NCI-H774 (cell line): ENCODE results near the gene CYP51A1.
"Not testable (repeated sequence)": the region's sequence is repeated elsewhere in the genome, so short reads cannot be mapped to it uniquely, and the experiment has no call there.

ENCODE experiments used
- DNase-seq: peaks from one replicate; lab custom pipeline; 2025; lab: John Stamatoyannopoulos, UW

CYP51A1 gene

DNA sequence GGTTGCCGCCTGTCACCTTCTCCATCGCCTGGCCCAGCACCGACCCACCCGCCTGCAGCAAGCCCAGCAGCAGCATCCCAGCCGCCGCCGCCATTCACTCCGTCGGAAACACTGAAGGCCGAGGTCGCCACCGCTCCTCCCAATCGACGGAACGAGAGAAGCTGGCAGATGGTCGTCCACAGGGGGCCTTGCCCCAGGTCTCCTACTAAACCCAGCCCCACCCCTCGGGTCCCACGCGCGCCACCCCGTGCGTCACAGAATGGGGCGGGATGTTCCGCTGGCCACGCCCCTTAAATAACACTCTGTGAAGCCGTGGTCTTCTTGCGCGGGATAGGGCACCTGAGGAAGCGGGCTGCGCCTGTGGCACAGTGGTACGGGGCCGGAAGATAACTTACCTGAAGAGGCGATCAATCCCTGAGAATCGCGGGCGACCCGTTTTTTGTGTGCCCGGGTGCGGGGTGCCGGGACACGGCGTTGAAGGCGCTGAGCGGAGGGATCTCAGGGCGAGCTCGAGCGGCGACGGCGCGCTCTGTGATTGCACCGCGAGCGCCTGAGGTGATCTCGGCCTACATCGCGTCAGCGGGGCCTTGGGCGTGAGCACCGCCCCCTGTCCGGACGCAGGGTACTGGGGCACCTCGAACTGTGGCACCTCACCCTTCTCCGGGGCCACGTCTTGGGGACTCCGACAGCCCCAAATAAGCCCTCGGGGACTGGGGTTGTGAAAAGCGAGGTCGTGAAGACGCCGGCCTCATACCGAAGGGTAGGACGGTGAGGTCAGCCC is at the start of gene CYP51A1:
Gene CYP51A1, minus strand, starts transcription at position 207 of the 781 bp plus-strand sequence. Its CDS starts 113 bp downstream, at position 94.
- DNase-seq = peak; percentile 94

DNA sequence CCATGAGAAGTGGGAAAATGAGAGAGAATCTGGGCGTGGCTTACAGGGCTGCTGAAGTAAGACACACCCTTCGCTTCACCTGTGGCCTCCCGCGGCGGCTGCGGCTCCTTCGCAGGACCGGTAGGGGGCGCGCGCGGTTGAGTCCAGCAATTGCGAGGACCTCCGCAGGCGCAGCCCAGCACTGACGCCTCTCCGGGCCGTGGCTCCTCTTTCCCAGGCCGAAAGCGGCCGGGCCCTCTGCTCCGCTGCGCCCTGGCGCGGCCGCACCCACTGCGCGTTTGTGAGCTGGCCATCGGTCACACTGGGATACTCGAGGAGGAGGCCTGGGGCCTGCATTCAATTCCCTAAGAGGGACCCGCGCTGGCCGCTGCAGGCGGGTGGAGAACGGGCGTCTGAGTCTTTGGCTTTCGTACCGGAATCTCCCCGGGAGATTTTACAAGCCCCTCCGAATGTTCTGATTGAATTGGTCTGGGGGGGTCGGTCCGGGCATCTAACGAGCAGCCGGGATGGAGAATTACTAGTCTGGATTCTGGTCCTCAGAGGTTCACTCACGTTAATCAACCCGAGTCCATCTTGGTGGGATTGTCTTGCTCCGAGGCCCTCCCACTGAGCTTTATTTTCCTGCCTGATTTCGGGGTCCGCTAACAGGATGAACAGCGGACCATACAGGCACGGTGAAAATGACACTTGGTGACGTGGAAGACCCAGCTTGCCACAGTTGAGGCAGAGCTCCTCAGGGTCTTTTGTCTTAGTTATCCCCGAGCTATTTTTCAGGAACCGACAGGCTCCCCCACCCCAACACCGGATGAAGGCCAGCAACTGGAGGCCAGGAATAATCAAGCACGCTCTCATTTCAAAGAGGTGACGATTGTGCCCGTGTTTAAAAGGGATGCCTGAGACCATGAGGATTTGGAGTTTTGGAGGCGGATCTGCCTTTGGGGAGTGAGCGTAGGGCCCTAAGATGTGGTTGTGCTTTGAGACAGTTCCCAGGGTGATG is 44.9 kb upstream of the CYP51A1 start, which contains the start of gene LRRD1:
Gene LRRD1, minus strand, starts transcription at position 215 of the 997 bp plus-strand sequence. CDS start 13,940 bp downstream, outside the sequence.
- DNase-seq = peak; percentile 88

DNA sequence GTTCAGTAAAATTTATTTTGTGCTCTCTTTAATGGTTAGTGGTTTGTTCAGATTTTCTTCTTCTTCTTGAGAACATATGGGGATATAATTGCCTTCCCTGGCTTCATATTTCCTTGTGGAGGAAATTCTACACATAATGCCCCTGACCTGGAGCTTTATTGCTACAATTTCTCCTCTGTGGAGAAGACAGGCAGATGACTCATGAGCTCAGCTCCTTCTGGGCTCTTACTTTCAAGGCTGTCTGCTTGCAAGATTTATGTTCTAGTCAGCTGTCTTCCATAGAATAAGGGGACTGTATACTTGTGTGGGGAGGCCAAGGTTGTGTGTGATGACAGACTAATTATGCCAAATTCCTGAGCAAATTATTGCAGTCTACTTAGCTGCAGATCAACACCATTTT is 43.1 kb upstream of the CYP51A1 start:
- no peak for DNase-seq

DNA sequence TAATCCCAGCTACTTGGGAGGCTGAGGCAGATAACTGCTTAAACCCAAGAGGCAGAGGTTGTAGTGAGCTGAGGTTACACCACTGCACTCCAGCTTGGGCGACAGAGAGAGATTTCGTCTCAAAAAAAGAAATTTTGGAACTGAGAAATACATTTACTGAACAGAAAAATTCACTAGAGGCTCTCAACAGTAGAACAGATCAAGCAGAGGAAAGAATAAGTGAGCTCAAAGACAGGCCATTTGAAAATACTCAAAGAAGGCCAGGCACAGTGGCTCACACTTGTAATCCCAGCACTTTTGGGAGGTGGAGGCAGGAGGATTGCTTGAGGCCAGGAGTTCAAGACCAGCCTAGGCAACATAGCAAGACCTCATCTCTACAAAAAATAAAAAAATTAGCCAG is 35.3 kb upstream of the CYP51A1 start:
- not testable (repeated sequence) for DNase-seq

DNA sequence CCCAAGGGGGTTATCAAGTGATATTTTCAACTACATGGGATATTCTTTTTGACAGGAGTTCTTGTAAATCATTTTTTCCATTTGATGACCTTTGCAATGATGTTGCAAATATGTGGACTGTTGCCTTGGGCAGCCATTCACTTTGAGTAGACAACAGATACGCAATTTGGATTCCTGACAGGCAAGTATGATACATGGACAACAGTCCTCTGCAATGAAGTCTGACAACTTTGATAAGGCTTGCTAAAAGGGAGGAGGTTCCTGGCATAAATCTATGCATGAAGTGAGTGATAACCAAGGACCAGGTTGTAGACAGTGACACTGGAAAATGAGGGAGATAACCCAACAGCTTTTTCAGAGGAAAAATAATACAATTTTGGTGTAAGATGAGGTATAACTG is 27.0 kb upstream of the CYP51A1 start:
- no peak for DNase-seq

DNA sequence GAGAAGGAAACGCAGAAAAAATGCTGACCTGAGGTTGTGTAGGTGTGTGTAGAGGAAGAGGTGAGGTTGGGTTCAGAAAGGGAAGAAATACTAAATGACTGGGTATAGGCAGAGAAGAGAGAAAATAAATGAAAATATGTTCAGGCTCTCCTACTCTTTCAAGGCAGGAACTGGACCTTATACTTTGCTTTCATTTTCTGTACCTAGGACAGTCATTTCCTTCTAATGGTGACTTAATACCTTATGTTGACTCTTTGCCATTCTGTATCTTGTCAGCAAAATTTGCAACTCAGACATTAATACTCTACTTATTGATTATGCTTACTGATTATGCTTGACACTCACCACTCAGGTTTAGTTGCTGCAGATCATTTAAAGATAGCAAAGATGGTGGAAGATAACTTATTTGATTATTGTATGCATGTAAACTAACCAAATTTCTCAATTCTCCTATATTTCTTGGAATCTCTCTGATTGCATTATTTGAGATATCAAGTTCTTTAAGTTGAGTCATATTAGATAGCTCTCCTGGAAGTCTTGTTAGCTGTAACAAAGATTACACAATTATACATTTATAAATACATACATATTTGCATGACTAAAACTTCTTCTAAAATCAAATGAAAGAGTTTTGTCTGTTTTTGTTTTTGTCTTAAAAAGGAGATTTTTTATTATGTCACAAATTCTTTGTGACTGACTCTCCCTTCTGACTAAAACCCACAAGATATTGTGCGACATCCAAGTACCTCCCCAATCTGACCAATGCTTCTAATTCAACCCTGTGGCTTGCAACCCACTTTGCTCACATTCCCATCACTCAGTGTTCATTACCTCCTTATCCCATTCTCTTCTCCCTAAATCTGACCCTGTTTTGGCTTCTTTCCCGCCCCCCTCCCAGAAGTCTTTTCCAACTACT is 24.6 kb upstream of the CYP51A1 start:
- DNase-seq = no peak

DNA sequence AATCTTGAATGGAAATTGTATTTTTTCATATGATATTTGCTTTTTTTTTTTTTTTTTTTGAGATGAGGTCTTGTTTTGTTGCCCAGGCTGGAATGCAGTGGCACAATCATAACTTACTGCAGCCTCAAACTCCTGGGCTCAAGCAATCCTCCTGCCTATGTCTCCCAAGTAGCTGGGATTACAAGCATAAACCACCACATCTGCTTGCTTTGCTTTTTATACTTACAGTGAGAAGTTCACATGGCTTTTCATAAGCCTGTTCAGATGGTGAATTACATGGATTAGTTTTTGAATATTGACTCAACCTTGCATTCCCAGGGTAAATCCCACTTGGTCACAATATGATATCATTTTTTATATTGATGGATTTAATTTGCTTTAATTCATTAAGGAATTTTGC is 22.7 kb upstream of the CYP51A1 start:
- DNase-seq = no peak

DNA sequence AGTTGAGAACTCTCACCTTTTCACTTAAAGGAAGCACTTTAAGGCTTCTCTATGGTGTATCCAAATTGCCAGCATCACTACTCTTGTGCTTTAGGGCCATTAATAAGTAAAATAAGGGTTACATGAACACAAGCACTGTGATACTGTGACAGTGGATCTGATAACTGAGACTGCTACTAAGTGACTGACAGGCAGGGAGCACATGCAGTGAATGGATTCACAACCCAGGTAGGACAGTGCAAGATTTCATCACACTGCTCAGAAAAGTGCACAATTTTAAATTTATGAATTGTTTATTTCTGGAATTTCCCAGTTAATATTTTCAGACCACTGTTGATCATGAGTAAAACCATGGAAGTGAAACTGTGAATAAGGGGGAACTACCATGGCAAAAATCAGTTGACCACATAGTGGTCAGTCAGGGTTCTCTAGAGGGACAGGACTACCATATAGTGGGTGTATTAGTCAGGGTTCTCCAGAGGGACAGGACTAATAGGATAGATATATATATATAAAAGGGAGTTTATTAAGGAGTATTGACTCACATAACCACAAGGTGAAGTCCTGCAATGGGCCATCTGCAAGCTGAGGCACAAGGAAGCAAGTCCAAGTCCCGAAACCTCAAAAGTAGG is 20.9 kb upstream of the CYP51A1 start:
- DNase-seq = no peak

DNA sequence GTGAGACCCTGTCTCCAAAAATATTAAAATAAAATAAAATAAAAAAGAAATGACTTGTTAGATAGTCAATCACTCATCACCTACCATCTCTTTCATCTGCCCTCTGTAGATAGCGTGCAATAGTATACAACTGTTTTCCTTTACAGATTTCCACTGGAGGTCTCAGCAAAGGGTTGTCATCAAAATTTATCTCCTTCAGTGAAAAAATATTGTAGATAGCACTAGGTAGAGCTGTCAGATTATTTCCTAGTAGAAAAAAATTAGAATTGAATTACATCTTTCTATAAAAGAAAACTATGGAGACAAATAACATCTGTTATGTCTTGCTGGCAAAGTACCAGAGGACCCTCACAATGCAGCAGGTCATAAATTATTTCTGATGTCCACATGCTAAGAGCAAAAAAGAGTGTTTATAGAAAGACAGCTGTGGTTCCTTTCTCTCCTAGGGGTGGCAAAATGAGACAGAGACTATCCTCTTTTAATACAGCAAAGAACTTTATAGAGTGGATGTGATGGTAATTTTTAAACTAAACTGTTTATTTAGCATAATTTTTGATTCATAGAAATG is 16.3 kb upstream of the CYP51A1 start:
- DNase-seq = no peak

DNA sequence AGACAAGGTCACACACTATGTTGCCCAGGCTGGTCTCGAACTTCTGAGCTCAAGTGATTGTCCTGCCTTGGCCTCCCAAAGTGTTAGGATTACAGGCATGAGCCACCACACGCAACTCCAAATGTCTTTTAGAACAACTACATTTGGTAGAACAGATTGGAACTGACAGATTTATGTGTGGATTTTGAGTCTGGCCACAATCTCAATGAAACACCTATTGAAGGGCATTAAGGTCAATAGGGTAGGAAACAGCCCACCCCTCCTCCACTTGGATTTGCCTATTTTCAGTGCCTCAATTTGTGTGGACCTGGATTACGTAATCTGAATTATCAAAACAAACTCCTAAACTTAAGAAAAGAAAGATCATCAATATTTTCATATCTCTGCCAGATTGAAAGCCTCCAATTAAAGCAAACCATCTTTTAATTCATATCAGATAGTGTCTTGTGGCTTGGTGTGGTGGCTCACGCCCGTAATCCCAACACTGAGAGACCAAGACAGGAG is 15.5 kb upstream of the CYP51A1 start:
- DNase-seq = no peak

DNA sequence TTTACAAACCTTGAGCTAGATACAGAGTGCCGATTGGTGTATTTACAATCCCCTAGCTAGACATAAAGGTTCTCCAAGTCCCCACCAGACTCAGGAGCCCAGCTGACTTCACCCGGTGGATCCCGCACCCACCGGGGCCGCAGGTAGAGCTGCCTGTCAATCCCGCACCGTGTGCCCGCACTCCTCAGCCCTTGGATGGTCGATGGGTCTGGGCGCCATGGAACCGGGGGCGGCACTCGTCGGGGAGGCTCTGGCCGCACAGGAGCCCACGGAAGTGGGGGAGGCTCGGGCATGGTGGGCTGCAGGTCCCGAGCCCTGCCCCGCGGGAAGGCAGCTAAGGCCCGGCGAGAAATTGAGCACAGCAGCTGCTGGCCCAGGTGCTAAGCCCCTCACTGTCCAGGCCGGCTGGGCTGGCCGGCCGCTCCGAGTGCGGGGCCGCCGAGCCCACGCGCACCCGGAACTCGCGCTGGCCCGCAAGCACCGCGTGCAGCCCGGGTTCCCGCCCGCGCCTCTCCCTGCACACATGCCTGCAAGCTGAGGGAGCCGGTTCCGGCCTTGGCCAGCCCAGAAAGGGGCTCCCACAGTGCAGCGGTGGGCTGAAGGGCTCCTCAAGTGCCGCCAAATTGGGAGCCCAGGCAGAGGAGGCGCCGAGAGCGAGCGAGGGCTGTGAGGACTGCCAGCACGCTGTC is 9.1 kb upstream of the CYP51A1 start:
- DNase-seq = not testable (repeated sequence)

DNA sequence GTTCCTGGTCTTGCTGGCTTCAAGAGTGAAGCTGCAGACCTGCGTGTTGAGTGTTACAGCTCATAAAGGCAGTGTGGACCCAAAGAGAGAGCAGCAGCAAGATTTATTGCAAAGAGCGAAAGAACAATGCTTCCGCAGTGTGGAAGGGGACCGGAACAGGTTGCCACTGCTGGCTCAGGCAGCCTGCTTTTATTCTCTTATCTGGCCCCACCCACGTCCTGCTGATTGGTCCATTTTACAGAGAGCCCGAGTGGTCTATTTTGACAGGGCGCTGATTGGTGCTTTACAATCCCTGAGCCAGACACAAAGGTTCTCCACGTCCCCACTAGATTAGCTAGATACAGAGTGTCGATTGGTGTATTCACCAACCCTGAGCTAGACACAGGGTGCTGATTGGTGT is 8.5 kb upstream of the CYP51A1 start:
- not testable (repeated sequence) for DNase-seq

DNA sequence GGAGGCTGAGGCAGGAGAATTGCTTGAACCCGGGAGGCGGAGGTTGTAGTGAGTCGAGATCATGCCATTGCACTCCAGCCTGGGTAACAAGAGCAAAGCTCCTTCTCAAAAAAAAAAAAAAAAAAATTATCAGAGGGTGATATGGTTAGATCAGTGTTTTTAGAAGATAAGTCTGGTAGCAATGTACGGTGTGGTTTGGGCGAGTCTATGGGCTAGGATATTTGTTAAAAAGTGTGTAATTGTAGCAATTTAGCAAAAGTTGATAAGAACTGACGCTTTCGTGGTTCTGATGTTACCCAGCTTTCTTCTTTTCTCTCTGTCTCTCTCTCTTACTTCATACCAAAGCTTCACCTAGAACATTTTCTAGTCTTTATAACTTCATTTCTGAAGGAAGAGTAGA is 6.9 kb upstream of the CYP51A1 start:
- no peak for DNase-seq

DNA sequence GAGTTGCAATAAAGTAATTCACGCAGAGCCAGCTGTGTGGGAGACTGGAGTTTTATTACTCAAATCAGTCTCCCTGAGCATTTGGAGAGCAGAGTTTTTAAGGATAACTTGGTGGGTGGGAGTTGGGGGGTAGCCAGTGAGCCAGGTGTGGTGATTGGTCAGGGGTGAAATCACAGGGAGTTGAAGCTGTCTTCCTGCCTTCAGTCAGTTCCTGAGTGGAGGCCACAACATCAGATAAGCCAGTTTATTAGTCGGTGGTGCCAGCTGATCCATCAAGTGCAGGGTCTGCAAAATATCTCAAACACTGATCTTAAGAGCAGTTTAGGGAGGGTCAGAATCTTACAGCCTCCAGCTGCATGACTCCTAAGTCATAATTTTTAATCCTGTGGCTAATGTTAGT is 3.3 kb upstream of the CYP51A1 start:
- no peak for DNase-seq

DNA sequence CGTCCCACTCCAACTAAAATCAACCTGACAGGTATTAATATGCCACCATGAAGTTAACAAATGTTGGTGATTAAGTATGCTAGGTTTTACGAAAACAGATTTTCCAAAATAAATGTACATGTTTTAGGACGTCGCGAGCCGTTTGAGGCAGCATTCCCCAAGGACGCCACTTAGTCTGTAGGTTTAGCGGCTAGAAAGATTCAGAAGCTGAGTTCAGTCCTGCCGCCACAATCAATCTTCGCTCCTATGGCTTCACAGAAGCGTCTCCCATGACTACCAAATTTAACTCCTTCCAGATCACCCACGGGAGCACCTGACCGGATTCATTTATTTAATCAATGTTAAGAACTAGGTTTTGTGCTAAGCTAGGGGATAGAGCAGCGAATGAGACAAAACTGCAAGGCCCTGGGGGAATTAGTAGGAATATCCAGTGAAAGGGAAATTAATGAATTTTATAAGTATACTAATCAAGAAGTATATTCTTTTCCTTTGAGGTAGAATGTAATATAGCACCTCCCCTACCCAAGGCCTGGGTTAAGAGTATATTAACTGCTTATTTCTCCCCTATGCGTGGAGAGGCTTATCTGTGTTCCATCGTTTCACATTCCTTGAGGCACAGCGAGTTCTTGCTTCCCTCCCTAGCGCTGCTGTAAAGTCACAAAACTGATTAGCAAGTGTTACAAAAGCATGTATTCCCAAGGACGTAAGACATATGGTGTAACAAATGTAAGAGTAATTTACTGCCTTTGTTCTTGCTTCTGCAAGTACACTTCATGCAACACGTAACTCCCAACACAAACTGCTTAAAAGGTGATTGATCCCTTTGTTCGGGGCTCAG is 994 bp upstream of the CYP51A1 start:
- DNase-seq = peak; percentile 27

DNA sequence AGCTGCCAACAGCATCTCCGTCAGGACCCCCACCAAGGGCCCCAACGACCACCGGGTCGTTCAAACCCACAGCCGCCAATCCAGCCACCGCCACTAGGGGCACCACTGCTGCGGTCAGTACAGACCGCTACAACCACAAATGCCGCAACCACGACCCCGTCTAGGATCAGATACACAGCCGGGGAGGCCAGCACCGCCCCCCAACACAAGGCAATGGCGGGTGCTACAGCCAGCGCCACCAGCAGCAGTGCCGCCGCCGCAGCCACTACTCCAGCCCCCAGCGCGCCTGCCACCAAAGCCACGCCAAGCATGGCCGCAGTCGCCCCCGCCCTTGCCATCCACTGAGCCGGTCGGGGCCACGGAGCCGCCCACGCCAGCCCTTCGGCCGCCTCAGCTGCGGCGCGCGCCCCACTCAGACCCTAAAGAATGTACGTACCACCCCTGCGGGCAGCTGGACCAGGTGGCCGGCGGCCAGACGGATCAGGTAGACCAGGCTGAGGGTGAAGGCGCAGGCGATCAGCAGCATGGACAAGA is 473 bp downstream of the CYP51A1 start:
- peak; percentile 42 for DNase-seq

DNA sequence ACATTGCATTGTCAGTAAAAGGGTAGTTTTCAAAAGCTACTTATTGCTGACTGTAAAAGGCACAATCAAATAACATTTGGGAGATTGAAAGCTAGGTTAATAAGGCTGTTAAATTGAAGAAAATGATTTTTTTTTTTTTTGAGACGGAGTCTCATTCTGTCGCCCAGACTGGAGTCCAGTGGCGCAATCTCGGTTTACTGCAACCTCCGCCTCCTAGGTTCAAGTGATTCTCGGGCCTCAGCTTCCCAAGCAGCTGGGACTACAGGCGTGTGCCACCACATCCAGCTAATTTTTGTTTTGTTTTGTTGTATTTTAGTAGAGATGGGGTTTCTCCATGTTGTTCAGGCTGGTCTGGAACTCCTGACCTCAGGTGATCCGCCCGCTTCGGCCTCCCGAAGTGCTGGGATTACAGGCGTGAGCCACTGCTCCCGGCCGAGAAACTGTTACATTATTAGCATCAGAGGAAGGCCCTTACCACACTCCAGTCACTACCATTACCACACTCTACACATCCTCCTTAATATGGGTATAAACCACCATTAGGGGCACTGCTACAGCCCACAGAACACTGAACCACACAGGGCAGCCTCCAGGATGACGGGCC is 1.0 kb downstream of the CYP51A1 start:
- no peak for DNase-seq

DNA sequence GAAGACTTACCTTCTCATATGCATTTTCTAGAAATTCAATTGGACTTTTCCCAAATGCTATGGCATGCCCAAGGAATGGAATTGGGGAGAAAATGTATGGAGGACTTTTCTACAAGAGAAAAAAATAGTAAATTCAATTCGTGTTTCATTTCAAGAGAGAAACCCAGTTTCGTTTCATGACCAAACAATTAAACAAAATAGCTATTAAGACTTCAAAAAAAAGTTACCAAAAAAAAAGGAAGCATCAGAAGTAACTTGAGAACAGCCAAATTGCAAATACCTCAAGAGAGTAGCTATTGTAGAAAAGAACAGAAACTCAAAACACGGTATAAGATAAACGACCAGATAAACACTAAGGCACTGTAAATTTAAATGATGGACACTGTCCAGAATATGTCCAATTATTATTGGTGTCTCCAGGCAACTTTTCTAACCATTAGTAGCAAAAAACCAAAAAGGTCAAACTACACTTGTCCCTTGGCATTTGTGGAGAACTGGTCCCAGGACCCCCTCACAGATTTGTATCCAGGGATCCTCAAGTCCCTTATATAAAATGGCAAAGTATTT is 2.4 kb downstream of the CYP51A1 start:
- DNase-seq = no peak
